ENCODE data around the gene ISCU.
"Not testable (repeated sequence)": the region's sequence is repeated elsewhere in the genome, so short reads cannot be mapped to it uniquely, and the experiment has no call there.

The ISCU gene

DNA sequence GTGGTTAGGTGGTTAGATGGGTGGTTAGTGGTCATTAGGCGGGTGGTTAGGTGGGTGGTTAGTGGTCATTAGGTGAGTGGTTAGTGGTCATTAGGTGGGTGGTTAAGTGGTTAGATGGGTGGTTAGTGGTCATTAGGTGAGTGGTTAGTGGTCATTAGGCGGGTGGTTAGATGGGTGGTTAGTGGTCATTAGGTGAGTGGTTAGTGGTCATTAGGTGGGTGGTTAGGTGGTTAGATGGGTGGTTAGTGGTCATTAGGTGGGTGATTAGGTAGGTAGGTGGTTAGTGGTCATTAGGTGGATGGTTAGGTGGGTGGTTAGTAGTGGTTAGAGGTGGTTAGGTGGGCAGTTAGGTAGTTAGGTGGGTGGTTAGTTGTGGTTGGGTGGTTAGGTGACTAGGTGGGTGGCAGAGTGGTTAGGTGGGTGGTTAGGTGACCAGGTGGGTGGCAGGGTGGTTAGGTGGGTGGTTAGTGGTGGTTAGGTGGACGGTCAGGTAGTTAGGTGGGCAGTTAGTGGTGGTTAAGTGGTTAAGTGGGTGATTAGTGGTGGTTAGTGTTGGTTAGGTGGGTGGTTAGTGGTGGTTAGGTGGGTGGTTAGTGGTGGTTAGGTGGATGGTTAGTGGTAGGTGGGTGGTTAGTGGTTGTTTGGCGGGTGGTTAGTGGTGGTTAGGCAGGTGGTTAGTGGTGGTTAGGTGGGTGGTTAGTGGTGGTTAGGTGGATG, 43.5 kb downstream of the ISCU start:
- no peak for DNase-seq

- DNase-seq, result no peak
Measured at GRCh38 chr12:108606492-108606891, 44.1 kb downstream of the ISCU start.

DNA sequence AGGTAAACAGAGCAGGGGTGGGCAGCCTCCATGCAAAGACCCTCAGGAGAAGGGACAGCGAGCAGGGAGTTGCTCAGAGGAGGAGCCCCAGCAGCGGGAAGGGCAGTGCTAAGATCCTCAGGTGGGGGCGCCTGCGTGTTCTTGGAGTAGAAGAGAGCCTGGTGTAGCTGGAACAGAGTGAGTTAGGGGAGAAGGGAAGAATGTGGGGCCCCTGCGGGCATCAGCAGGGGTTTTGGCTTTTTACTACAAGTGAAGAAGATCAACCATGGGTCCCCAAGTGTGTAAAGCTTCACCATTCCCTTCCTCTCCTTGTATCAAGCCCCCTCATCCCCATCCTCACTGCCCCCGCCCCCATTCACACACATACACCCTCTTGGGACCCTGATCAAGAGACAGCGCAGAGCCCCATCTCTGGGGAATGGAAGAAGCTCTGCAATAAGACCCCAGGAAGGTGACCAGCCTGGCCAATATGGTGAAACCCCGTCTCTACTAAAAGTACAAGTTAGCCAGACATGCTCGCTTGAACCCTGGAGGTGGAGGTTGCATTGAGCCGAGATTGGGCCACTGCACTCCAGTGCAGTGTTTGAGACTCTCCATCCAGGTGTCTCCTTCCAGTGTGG, 45.7 kb downstream of the ISCU start:
- no peak for DNase-seq

DNA sequence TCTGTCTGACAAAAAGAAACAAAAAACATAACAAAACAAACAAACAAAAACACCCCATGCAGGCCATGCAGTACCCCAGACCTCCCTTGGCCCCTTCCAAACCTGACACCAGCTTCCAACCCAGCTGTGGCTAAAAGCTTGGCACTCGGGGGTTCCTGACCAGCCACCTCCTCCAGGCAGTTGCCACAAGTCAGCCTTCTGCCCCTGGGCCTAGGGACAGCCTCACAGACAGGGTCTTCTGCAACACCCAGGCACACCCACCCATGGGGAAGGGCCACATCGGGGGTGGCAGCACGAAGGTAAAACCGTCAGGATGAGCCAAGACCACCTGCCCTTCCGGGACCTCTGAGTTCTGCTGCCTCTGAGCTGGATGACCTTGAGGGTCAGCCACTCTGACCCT, 46.2 kb downstream of the ISCU start:
- no peak for DNase-seq

GRCh38 chr12:108609537-108610335, 47.3 kb downstream of the ISCU start:
- DNase-seq, result no peak

DNA sequence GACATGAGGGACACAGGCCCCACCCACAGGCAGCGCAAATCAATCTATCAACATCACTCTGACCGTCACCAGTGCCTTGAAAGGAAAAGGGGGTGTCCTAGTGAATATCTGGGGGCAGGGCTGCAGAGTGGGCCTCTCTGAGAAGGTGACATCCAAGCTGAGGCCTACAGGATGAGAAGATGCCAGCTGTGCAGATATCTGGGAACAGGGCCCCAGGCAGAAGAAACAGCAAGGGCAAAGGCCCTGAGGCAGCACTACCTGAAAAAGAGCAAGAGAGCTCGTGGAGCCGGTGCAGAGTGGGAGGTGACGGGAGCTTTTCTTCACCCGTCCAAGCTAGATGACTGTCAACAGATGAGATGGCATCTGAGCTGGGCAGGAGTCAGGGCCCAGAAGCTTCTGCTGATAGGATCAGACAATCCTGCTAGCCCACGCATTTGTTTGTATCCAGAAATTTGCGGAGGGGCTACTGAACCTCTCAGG, 48.0 kb downstream of the ISCU start:
- DNase-seq, result no peak

GRCh38 chr12:108610856-108611605, 48.6 kb downstream of the ISCU start:
- DNase-seq, result no peak

- DNase-seq, result no peak
Measured at GRCh38 chr12:108611884-108612415, 49.6 kb downstream of the ISCU start.

DNA sequence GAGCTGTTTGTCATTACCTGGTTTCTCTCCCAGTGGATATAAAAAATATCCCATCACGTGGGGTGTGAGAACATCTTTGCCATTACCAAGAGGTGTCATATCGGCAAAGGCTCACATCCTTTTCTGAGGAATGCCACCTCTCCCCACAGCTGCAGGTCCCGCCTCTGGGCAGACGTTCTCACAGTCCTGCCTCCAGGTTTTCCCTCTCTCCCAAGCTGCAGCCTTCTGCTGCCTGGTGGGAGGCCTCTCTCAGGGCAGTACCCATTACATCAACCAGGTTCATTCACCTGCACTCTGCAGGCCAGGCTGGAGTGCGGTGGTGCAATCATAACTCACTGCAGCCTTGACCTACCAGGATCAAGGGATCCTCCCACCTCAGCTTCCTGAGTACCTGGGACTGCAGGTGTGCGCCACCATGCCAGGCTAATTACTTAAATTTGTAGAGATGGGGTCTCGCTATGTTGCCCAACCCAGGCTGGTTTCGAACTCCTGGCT, 50.4 kb downstream of the ISCU start:
- DNase-seq, result no peak

GRCh38 chr12:108613548-108613947, 51.2 kb downstream of the ISCU start:
- no peak for DNase-seq

GRCh38 chr12:108614041-108614440, 51.6 kb downstream of the ISCU start:
- DNase-seq, result no peak

DNA sequence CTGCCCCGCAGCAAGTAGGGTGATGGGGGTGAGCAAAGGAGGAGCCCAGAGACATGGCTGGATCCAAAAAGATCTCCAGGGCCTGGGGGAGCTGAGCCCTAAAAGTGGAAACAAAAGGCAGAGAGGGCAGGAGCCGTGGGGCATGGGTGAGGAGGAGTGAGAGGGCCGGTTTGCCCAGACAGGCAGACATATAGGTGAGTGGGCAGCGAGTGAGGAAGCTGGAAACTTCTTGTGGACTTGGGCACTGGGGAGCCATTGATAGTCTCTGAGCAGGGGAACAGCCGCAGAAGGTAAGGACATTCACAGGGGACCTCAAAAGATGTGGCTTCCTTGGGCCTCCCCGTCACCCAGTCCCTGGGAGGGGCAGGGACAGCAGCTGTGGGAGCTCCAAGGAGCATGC, 52.2 kb downstream of the ISCU start:
- no peak for DNase-seq

GRCh38 chr12:108615918-108616317, 53.5 kb downstream of the ISCU start:
- no peak for DNase-seq

GRCh38 chr12:108616359-108616758, 54.0 kb downstream of the ISCU start:
- no peak for DNase-seq

- DNase-seq, result no peak
Measured at GRCh38 chr12:108616941-108617858, 54.8 kb downstream of the ISCU start.

DNA sequence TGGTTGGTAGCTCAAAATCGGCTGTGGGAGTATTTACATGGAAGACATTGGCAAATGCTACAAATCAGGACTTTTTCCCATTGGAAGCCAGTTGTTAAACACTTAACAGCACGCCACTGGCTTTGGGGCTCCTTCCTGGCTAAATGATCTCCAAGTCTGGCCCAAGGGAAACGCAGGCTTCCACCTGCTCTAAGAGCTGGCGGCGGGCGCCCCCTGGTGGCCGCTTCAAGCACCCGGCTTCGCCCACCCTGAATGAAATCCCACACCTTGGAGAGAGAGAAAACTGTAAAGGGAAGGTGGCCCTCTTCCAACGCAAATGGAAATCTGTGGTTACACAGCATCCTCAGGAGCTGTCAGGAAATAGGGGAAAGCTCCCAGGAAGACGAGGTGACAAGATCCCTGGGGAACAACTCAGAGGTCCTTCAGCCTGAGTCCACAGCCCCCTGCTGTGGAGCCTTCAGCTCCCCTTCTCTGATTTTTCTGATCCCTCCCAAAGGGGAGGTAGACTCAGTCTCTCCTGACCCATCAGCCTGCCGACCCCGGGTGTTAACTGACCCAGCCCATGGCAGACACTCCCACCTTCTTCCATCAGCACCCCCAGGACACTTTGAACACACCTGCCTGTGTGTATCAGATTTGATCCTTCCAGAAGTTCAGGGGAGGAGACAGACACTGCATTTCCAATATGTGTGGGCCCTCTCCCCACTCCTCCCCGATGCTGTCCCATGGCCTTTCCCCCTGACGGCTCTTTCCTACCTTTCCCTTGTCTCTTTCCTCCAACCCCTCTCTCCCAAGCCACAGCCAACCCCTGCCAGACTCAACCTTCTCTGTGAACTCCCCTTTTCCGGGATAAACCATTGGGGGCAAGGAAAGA, 55.9 kb downstream of the ISCU start:
- peak; percentile 51 for DNase-seq

DNA sequence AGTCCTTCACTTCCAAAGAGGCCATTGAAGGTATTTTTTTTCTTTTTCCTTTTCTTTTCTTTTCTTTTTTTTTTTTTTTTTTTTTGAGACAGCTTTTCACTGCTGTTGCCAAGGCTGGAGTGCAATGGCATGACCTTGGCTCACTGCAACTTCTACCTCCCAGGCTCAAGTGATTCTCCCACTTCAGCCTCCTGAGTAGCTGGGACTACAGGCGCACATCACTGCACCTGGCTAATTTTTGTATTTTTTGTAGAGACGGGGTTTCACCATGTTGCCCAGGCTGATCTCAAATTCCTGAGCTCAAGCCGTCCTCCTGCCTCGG, 56.5 kb downstream of the ISCU start:
- not testable (repeated sequence) for DNase-seq

Measured in NCI-H1092 (cell line).